Stomach (tissue), 9 donors: ENCODE measurements around the gene PTPN3. TPM values are rescaled to one million over a fixed set of nuclear protein-coding genes. Genes with fewer than 3 reads are reported as not detected.

Experiments
- DNase-seq, 2 donors: peaks; one replicate each; pipeline versions ENCODE4 v3.0.0 to v3.0.0-alpha.2; 2013 to 2019
- H3K27ac ChIP-seq, 5 donors: fragments of 200-600 bp in 4 of 5; sonication (generic) in 4 of 5; one replicate each; pipeline ENCODE4 v1.5.1; 2013 to 2019; ENCODE audit warnings: mild to moderate bottlenecking in 1 of 5, moderate library complexity in 1 of 5
- H3K27me3 ChIP-seq, 3 donors: fragments of 200-600 bp; sonication (generic); one replicate each; pipeline ENCODE4 v1.5.1; 2017 to 2019; ENCODE audit warnings: mixed run types in 1 of 3
- H3K36me3 ChIP-seq, 4 donors: fragments of 200-600 bp; sonication (generic); 1 replicate in 3 of 4; 2 replicates in 1 of 4; pipeline ENCODE4 v1.5.1; 2016 to 2019
- H3K4me1 ChIP-seq, 4 donors: fragments of 200-600 bp; sonication (generic); one replicate each; pipeline ENCODE4 v1.5.1; 2016 to 2019
- H3K4me3 ChIP-seq, 4 donors: fragments of 200-600 bp; sonication (generic) in 3 of 4; one replicate each; pipeline ENCODE4 v1.5.1; 2016 to 2019; ENCODE audit warnings: mild to moderate bottlenecking in 1 of 4
- H3K9me3 ChIP-seq, 4 donors: fragments of 200-600 bp; sonication (generic); one replicate each; pipeline ENCODE4 v1.5.1; 2016 to 2019
- EP300 ChIP-seq: sonication (generic); formaldehyde crosslinking; IDR thresholded peaks from one replicate; pipeline ENCODE4 v1.6.1; 2017; ENCODE audit warnings: antibody characterized with exemption
- POLR2A ChIP-seq, 4 donors: fragments of 450-650 bp; IDR thresholded peaks; one replicate each; pipeline ENCODE4 v1.6.1; 2016; ENCODE audit warnings: antibody characterized with exemption in 4 of 4, control low read depth in 2 of 4, mild to moderate bottlenecking in 1 of 4, moderate library complexity in 1 of 4
- POLR2AphosphoS5 ChIP-seq, 3 donors: sonication (generic); formaldehyde crosslinking; IDR thresholded peaks; one replicate each; pipeline ENCODE4 v1.6.1; 2016; ENCODE audit warnings: antibody characterized with exemption in 3 of 3
- WGBS, 5 donors: extraction: QIAGEN DNeasy Blood & Tissue Kit in 3 of 5; methylation state at CpG; one replicate each; pipeline versions ENCODE4 v1.1.5 to v1.1.7; 2013 to 2018; 5-methylcytosine and 5-hydroxymethylcytosine counted together
- intact Hi-C: fragments of 100-400 bp; cut with DNase I; formaldehyde crosslinking; loops from one replicate; pipeline ENCODE4 v1.15.1; 2023; ENCODE audit warnings: low total_unique reads
- polyA plus RNA-seq, 3 donors: library from polyadenylated mRNA; stranded (reverse); fragments of 200-250 nt; gene quantifications; one replicate each; pipeline ENCODE4 v1.2.3, GENCODE V29; 2013
- total RNA-seq, 5 donors: library from RNA; depleted of rRNA; stranded (reverse); fragments of >200 nt; gene quantifications; one replicate each; pipeline versions ENCODE4 v1.1.0 to v1.2.3, GENCODE V29; 2014 to 2016
- TF ChIP-seq, protein P1 (sequence below), 7 experiments: fragments of 450-650 bp in 4 of 7; fragments of 200-600 bp in 3 of 7; sonication (generic) in 3 of 7; IDR thresholded peaks; one replicate each; pipeline ENCODE4 v1.5.1; 2016 to 2019; ENCODE audit warnings: antibody characterized with exemption in 7 of 7, control low read depth in 2 of 7, mild to moderate bottlenecking in 1 of 7
- donor health status: healthy with polysubstance abuse.
- donor health status: Bipolar disorder and iron deficiency.
- donor health status: healthy.

The PTPN3 gene
- total and polyA plus RNA-seq, 8 donors, result 4.7 to 16.7 (median 13.1) TPM

DNA sequence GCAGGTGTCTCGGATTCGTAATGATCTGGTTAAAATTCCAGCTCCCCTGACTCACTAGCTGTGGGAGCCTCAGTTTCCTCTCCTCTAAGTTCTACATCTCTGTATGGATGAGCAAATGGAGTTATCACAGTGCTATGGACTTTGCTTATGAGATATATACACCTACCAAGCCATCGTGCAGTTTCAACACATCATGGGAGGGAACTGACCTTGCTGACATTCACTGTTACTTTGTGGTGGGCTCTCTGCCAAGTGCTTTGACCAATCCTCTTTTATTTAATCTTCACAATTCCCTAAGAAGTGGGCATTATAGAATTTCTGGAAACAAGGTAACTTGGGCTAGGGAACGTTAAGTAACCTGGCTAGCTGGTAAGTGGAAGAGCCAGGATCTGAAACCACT is 70.2 kb downstream of the PTPN3 start:
- Histone ChIP-seq H3K27ac (no peak overlapping the region), H3K4me3 (no peak overlapping the region), H3K36me3 (peaks cover 10 to 77% (median 32%) of the 10 kb centered on the region in 4 donors), H3K4me1 (no peaks in the 10 kb centered on the region), H3K9me3 (no peaks in the 10 kb centered on the region), H3K27me3 (no peaks in the 10 kb centered on the region)
- 56 to 68% (median 61%) methylated on average over 4 of the region's 4 CpGs for WGBS, 5 donors
- DNase-seq, result no peak
- intact Hi-C loops, result no loop called here
- TF ChIP-seq, protein P1, sequence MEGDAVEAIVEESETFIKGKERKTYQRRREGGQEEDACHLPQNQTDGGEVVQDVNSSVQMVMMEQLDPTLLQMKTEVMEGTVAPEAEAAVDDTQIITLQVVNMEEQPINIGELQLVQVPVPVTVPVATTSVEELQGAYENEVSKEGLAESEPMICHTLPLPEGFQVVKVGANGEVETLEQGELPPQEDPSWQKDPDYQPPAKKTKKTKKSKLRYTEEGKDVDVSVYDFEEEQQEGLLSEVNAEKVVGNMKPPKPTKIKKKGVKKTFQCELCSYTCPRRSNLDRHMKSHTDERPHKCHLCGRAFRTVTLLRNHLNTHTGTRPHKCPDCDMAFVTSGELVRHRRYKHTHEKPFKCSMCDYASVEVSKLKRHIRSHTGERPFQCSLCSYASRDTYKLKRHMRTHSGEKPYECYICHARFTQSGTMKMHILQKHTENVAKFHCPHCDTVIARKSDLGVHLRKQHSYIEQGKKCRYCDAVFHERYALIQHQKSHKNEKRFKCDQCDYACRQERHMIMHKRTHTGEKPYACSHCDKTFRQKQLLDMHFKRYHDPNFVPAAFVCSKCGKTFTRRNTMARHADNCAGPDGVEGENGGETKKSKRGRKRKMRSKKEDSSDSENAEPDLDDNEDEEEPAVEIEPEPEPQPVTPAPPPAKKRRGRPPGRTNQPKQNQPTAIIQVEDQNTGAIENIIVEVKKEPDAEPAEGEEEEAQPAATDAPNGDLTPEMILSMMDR (IDR thresholded peaks at IDR 0.05), result no peak
- no peak for TF ChIP-seq POLR2AphosphoS5 (IDR thresholded peaks at IDR 0.05)
- no peak for TF ChIP-seq EP300
- no peak for TF ChIP-seq POLR2A (IDR thresholded peaks at IDR 0.05)

DNA sequence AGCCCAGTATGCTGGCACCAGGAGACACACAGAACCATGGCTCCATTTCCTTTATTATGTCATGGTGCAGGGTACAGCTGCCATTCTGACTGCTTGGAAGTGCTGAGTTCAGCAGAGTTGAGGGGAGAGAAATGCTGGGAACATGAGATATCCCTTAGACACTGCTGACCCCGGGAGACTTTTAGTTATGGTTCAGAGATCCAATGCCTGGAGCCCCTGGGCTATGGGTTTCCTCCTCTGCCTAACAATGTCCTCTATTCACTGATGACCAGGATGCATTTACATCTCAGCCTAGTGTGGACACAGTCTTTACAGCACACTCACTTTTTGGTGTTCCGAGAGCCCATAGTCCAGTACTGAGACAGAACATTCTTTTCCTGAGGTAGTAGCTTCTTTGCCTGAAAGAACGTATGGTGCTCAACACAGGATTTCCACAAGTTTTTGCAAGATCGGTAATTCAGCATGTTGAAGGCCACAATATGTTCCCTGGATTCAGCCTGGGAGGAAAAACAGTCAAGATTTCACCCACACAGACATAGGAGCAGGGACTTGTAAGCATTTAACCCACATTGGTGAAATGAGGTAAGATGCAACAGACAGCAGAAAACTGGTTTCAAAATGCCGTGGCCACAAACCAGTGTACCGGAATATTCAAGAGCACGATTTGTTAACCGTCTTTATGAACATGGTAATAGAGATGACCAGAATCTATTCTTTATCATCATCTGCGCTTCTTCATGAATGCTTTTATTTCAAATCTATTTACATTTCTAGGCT is 71.3 kb downstream of the PTPN3 start:
- intact Hi-C loops, result no loop called here
- TF ChIP-seq, protein P1 (IDR thresholded peaks at IDR 0.05), result no peak
- no peak for TF ChIP-seq POLR2A (IDR thresholded peaks at IDR 0.05)
- no peak for TF ChIP-seq POLR2AphosphoS5 (IDR thresholded peaks at IDR 0.05)
- no peak for TF ChIP-seq EP300
- Histone ChIP-seq H3K4me1 (no peaks in the 10 kb centered on the region), H3K4me3 (no peak overlapping the region), H3K36me3 (peaks cover 10 to 74% (median 26%) of the 10 kb centered on the region in 4 donors), H3K27ac (no peak overlapping the region), H3K27me3 (no peaks in the 10 kb centered on the region), H3K9me3 (no peaks in the 10 kb centered on the region)
- 89 to 95% (median 93%) methylated on average over 8 to 9 of the region's 9 CpGs for WGBS, 5 donors
- DNase-seq, result no peak

DNA sequence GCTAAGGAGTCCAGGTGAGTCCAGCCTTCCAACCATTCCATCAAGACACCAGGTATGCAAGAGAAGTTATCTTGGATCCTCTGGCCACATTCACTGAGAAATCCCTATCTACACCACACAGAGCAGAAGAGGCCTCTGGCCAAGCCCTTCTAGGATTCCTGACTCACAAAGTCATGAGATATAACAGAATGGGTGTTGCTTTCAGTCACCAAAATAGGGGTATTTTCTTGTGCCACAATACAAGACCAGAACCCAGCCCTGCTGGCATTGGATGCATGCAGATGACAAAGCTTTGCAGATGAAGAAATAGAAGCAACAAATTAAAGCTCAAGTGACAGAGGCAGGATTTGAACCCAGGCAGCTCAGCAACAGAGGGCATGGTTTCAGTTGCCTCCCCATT is 73.5 kb downstream of the PTPN3 start:
- Histone ChIP-seq H3K4me1 (no peaks in the 10 kb centered on the region), H3K4me3 (no peak overlapping the region), H3K9me3 (no peaks in the 10 kb centered on the region), H3K36me3 (peaks cover 10 to 70% (median 19%) of the 10 kb centered on the region in 4 donors), H3K27ac (no peak overlapping the region), H3K27me3 (no peaks in the 10 kb centered on the region)
- intact Hi-C loops, result no loop called here
- DNase-seq, result no peak
- TF ChIP-seq POLR2A (IDR thresholded peaks at IDR 0.05), result no peak
- TF ChIP-seq, protein P1 (IDR thresholded peaks at IDR 0.05), result no peak
- no peak for TF ChIP-seq POLR2AphosphoS5 (IDR thresholded peaks at IDR 0.05)
- no peak for TF ChIP-seq EP300

DNA sequence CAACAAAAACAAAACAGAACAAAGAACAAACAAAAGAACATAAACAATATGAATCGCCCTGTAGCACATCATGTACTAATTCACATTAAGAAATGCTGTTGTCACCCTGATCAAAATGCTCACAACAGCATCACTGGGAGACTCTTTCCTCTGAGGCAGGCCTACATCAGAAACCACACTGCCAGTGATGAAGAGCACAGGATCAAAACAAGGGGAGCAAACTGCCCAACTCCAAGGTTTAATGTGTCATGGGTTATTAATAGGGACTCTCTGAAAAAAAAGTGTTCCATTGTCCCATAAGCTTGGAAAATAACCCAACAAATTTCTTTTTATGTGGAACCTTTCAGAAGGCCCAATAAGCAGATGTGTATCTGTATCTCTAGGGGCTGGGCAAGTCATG is 74.2 kb downstream of the PTPN3 start:
- Histone ChIP-seq H3K27ac (no peak overlapping the region), H3K9me3 (no peaks in the 10 kb centered on the region), H3K4me3 (no peak overlapping the region), H3K36me3 (peaks cover 10 to 71% (median 20%) of the 10 kb centered on the region in 4 donors), H3K4me1 (no peaks in the 10 kb centered on the region), H3K27me3 (no peaks in the 10 kb centered on the region)
- 67 to 92% (median 74%) methylated on average over 1 of the region's 1 CpG for WGBS, 5 donors
- intact Hi-C loops, result no loop called here
- no peak for DNase-seq
- TF ChIP-seq POLR2A (IDR thresholded peaks at IDR 0.05), result no peak
- TF ChIP-seq, protein P1 (IDR thresholded peaks at IDR 0.05), result no peak
- no peak for TF ChIP-seq EP300
- TF ChIP-seq POLR2AphosphoS5 (IDR thresholded peaks at IDR 0.05), result no peak
